Fibroblast of upper back skin (primary cell): Measurements from ENCODE around the gene CYP4A22.
"Not testable (repeated sequence)": the region's sequence is repeated elsewhere in the genome, so short reads cannot be mapped to it uniquely, and the experiment has no call there.

ENCODE experiments used
- DNase-seq: peaks from one replicate; pipeline ENCODE4 v3.0.0-alpha.2; 2013

The CYP4A22 gene

DNA sequence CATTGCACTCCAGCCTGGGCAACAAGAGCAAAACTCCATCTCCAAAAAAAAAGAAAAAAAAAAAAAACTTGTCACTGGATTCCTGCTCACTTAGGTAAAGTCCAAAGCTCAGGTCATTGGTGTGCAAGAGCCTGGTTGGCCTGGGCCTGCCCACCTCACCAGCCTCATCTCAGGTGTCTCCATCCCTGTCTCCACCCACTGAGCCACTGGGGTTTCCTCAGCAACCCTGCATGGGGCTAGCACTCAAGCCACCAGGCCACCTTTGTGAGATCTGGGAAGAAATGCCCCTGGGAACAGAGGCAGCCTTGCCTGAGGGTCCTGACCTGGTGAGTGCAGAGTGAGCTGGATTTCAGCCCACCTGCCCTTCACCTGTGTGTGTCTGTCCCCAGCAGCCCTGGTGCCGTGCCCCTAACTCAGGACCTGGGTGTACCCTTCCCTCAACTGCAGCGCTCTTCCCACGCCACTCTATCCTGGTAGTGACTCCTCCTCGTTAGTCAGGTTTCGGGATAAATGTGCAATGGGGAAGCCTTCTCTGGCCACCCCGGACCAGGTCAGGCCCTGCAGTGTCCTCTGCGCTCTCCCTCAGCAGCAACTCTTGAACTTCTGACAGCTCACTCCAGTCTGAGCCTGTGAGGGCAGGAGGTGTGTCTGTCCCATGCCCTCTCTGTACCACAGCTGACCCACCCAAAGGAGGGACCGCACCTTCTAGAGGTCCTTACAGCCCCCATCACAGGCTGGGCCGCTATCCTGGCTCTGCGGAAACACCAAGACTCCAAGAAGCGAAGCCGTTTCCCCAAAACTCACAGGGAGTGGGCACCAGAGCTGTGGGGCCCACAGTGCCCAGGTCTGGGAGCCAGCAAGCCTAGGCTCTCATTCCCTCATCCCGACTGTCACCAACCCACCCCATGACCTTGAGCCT lies 49.3 kb downstream of the CYP4A22 start:
- DNase-seq = no peak

GRCh38 chr1:47187231-47187925 lies 50.1 kb downstream of the CYP4A22 start:
- DNase-seq = no peak

- no peak for DNase-seq
These were observed 50.6 kb downstream of the CYP4A22 start for GRCh38 chr1:47187926-47188250.

- DNase-seq = no peak
These were observed 51.8 kb downstream of the CYP4A22 start for GRCh38 chr1:47188791-47189785.

DNA sequence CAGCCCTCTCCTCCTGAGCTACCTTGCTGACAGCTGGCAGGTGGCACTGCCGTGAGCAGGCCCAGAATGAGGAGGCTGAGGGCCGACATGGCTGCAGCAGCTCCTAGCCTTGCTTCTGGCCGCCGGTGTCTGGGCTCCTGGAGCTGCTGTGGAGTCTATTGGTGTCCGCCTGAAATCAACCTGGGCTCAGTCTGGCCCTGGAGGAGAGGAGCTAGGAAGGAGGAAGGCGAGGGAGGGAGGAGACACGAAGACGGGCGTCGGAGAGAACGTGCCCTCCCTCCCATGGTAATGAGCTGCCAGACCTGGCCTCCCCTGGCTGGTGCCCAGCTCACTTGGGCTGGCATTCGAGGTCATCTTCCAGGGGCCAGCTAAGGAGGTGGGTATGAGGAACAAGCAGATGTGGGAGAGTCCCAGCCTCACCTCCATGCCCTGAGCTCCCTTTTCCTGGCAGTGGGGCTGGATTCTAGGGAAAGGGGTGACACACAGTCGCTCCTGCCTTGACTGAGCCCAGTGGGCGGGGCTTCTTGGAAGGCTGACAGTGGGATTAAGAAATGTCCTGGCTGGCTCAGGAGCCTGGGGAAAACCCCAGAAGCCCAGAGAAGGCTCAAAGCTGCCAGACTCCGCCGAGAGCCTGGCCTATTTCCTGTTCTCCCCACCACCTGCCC lies 52.7 kb downstream of the CYP4A22 start, which contains the start of gene PDZK1IP1:
TSS of gene PDZK1IP1 (minus strand) at position 193 of the 665 bp plus-strand sequence. CDS start at position 89, 104 bp downstream.
- peak; percentile 37 for DNase-seq

GRCh38 chr1:47190509-47190855 lies 53.2 kb downstream of the CYP4A22 start:
- DNase-seq = no peak

DNA sequence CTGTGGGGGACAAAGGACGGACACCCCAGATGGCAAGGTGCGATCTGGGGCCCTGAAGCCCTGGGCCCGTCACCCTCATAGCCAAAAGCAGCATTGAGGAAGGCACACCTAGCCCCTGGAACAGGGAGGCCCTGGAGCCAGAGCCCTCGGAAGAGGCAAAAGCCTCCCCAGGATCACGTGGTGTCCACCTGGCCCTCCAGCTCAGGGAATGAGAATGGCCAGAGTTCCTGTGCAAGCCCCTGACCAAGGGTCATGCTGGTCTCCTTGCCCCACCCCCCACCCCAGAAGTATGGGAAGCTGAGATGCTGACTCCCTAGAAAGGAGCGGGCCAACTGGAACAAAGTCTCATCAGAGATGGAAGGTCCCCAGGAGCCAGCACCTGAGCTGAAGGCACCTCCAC lies 53.6 kb downstream of the CYP4A22 start:
- DNase-seq = no peak

GRCh38 chr1:47191940-47192457 lies 54.8 kb downstream of the CYP4A22 start:
- DNase-seq = no peak

- peak; percentile 66 for DNase-seq
These were observed 55.5 kb downstream of the CYP4A22 start for GRCh38 chr1:47192458-47193384.

DNA sequence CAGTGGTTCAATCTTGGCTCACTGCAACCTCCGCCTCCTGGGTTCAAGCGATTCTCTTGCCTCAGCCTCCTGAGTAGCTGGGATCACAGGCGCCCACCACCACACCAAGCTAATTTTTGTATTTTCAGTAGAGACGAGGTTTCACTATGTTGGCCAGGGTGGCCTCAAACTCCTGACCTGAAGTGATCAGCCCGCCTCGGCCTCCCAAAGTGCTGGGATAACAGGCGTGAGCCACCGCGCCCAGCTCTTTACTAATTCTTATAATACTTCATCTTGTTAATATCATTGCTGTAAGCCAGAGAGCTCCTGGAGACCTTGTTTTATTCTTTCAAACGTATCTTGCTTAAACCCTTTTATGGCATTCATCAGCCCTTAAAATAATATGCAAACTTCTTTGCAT lies 56.3 kb downstream of the CYP4A22 start:
- not testable (repeated sequence) for DNase-seq

DNA sequence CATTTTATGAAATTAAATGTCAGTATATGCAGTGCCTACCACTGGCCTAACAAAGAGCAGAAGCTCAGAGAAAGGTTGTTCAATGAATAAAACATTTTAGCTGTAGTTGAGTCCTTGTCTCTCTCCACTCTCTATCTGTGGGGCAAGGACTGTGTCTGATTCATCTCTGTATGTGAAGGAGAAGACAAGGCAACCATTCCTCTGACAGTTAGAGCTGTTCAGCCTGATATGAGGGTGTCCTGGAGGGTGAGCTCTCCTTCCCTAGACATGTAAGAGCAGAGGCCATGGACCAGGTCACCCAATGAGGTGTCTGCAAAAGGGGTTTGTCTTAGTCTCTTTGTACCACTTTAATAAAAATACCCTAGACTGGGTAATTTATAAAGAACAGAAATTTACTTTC lies 57.1 kb downstream of the CYP4A22 start:
- DNase-seq = no peak

DNA sequence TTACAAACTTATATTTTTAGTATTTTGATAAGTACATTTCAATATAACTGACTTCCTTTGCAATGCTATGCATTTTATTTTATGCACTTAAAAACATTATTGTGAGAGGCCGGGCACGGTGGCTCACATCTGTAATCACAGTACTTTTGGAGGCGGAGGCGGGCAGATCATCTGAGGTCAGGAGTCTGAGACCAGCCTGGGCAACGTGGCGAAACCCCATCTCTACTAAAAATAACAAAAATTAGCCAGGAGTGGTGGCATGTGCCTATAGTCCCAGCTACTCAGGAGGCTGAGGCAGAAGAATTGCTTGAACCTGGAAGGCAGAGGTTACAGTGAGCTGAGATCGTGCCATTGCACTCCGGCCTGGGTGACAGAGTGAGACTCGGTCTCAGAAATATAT lies 58.7 kb downstream of the CYP4A22 start:
- DNase-seq = not testable (repeated sequence)

DNA sequence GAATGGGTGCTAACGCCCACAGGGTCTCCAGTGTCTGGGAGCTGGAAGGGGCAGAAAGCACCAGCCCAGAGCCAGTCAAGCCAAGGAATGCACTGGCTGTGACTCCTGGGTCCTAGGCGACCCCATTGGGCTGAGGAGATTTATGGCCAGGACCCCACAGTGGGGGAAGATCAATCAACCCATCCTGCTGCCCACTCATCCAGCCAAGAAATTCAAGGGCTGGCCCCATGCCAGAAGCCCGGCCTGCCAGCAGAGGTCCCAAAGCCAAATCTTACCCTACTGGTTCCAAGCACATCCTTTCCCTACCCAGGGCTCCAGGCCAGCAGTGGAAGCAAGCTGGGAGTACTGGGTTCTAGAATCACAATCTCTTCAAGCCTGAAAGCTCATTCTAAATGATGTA lies 59.4 kb downstream of the CYP4A22 start:
- no peak for DNase-seq

GRCh38 chr1:47198214-47198613 lies 61.0 kb downstream of the CYP4A22 start:
- DNase-seq = no peak
